Activated CD8-positive, alpha-beta memory T cell treated with anti-CD3 and anti-CD28 coated beads for 48 hours (primary cell): ENCODE data around the gene ALPP.
"Not testable (repeated sequence)": the region's sequence is repeated elsewhere in the genome, so short reads cannot be mapped to it uniquely, and the experiment has no call there.

ENCODE experiments used
- DNase-seq, 3 experiments: peaks; one replicate each; pipeline ENCODE4 v3.0.0-alpha.2; 2020; ENCODE audit warnings: low read depth in 2 of 3, low spot score in 2 of 3

The ALPP gene

GRCh38 chr2:232381204-232382031, 2.9 kb downstream of the ALPP start:
- not testable (repeated sequence) for DNase-seq

GRCh38 chr2:232382331-232383225, 4.0 kb downstream of the ALPP start:
- no peak for DNase-seq

- no peak for DNase-seq
Observed at GRCh38 chr2:232384466-232384865, 5.9 kb downstream of the ALPP start.

DNA sequence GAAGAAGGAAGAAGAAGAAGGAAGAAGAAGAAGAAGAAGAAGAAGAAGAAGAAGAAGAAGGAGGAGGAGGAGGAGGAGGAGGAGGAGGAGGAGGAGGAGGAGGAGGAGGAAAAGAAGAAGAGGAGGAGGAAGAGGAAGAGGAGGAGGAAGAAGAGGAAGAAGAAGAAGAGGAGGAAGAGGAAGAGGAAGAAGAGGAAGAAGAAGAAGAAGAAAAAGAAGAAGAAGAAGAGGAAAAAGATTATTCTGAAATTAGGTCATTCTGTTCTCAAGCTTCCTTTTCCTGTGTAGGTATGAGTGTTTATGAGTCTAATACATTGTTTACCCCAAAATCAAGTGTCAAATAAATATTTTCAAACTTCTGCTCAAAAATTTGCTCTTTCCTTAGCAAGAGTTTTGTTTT, 6.5 kb downstream of the ALPP start:
- DNase-seq: not testable (repeated sequence)

DNA sequence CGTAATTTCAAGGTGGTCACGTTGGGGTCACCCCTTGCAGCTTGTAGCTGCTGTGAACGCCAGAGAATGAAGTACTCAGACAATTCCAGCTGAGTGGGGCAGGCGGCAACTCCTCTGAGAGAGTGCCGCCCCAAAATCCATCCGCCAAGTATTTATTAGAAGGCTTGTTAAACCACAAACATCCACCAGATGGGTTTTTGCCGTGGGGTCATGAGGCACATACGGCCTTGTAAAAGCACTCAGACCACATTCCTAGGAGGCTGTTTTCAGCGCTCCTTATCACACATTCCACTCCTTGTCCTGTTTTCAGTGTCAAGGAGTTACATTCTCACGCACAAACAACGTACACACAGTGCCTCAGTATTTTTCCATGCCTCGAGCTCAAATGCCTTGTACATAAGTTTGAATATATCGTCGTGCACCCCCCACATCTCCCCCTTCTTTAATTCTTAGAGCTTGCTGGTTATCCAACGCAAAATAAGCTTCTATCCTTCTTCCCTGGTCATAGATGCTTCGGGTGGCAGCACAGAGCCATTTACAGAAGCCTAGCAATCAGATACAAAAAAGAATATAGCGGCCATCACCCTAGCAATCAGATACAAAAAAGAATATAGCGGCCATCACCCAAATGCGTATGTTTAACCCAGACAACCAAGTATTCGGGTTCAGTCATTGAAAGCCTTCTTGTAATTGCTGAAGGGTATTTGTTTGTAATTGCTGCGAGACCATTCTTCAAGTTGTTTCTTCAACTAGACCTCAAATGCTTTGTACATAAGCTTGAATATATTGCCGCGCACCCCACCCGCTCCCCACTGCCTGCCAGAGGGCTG, 7.3 kb downstream of the ALPP start:
- no peak for DNase-seq

DNA sequence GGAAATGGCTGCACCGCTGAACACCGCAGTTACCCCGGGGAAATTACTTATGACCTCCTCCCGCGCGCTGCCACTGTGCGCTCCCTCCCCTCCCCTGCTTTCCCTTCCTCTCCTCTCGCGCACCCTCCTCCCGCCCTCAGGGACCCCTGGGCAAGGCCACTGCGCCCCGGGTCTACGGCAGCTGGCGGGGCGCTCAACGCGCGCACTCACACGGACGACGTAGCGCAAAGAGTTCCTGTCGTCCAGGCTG, 7.9 kb downstream of the ALPP start:
- DNase-seq: no peak

DNA sequence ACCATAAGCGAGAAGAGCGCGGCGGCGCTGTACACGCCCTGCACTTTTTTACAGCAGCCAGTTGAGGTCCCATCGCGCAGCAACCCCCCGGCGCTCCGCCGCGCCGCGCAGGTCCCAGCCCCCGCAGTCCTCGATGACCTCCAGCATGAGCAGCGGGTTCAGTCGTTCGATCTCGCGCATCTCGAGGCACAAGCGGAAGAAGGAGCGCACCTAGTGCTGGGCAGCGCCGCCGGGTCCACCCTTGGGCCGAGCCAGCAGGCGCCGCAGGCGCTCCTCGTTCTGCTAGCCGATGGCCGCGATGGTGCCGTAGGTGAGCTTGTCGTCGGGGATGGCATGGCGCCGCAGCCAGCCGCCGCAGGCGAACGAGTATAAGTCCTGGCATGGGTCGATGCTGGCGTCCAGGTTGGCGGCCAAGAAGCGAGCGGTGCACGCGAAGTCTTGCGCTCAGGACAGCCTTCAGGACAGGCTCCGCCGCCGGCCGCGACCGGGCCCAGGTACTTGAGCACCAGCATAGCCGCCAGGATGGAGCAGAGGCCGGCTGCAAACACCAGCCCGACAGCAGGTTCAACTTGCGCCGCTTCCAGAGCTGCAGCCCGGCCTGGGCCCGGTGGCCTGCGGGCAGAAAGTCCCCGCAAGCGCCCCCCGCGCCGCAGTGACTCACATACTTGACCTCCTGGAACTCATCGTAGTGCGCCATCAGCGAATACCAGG, 8.3 kb downstream of the ALPP start:
- no peak for DNase-seq

DNA sequence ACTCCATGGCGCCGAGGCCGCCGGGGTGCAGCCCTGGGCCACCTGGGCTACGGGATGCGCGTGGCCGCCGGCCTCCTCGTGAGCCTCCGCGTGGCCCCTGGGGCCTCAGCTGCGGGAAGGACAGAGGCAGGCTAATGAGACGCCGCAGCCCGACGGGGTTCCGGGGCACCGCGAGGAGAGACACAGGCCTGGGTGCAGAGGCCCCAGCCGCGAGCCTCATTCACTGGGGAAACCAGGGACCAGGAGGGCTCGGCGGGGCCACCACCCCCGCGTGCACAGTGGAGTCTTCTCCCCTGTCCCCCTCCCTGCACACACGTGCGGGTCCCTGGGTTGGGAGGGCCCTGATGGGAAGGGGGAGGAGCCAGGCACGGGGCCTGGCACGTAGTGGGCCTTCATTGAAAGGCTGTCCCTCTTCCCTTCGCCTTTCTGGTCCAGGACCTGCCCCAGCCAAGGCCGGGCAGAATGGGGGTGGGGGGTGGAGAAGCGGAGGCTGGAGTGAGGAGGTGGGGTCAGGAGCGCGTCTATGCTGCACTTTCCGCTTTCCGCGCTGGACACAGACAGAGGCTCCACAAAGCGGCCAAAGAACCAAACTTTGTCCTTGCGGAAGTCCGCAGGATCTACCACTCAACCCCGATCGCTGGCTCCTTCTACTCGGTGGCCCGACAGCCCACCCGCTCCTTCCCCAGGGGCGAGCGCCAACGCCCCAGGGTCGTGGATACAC, 9.1 kb downstream of the ALPP start:
- DNase-seq: no peak

DNA sequence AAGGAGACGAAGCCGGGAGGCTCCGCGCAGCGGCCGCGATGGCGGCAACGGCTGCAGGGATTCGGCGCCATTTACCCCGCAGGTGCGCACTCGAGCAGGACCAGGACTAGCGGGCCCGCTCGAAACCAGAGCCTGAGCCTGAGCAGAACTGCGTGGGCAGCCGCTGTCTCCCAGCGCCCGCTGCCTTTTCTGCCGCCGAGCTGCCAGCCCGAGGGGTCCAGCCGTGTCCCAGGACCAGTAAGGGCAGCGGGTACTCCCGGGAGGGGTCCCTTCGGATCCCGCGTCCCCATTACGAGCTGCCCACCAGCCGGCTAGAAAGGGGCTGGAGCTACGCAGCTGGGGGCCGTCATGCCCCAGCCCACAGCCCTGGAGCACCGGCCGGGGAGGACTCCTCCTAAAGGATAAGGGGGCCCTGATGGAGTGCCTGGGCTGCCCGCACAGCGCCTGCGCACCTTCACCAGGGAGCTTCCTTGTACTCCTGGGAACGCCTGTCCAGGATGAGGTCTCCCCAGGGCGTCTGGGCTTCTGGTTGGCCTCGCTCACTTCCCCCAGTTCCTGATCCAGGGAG, 9.9 kb downstream of the ALPP start:
- no peak for DNase-seq

DNA sequence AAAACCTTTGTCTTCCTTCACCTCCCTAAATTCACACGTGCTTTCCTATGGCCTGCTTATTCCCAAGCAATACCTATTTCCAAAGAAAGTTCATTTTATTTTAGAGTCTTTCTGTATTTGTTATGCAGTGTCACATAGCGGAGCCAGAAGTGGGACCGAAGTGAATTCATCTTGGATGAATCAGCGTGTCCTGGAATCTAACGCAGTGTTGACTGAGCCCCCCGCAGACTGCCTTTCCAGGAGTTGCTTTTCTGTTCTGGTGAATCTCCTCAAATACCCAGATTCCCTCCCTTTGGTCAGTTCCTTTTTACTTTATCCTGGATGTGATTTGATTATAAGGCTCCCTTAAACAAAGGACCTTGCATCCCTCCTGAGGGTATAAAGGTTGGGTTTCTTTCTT, 10.8 kb downstream of the ALPP start:
- no peak for DNase-seq

GRCh38 chr2:232390661-232391060, 12.1 kb downstream of the ALPP start:
- DNase-seq: no peak

DNA sequence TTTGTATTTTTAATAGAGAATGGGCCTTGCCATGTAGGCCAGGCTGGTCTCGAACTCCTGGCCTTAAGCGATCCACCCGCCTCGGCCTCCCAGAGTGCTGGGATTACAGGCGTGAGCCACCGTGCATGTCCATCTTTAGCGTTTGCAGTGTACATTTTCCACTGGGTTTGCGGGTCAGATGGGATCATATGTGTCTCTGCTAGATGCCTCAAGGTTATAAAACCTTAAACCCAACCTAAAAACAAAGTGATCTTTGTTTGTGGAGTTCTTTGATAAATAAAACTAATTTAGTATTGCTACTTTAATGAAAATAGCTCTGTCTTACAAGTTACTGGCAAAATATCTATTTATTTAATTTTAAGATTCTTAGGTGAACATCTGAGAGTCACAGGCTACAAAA, 15.0 kb downstream of the ALPP start:
- DNase-seq: no peak

- DNase-seq: not testable (repeated sequence)
Observed at GRCh38 chr2:232394431-232394830, 15.9 kb downstream of the ALPP start.

DNA sequence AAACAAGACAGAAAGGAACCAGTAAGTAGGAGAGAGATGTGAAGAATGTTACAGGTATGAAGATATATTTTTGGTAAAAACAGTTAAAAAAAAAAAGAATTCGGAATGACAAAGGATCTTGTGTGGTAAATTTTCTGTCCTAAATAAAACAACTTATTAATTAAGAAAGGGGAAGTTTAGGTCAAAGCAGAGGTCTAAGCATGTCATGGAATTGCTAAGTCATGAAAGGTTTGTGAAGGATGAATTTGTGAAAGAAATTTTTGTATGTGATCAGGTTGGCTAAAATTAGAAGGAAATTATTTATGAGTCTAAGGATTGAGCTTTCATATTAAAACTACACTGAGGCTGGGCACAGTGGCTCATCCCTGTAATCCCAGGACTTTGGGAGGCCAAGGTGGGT, 17.0 kb downstream of the ALPP start:
- DNase-seq: no peak

DNA sequence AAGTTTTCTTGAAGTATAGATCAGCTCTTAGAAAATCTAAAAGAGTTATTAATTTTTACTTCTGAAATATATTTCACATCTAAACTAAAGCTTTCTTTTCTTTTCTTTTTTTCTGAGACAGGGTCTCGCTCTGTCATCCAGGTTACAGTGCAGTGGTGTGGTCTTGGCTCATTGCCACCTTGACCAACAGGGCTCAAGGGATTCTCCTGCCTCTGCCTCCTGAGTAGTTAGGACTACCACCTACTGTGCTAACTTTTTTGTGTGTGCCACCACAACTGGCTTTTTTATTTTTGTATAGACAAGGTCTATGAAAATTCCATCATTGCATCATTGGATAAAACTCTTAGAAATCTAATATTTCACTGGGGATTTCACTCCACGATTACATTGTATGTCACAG, 18.1 kb downstream of the ALPP start:
- no peak for DNase-seq

GRCh38 chr2:232398293-232399034, 19.9 kb downstream of the ALPP start:
- DNase-seq: no peak

DNA sequence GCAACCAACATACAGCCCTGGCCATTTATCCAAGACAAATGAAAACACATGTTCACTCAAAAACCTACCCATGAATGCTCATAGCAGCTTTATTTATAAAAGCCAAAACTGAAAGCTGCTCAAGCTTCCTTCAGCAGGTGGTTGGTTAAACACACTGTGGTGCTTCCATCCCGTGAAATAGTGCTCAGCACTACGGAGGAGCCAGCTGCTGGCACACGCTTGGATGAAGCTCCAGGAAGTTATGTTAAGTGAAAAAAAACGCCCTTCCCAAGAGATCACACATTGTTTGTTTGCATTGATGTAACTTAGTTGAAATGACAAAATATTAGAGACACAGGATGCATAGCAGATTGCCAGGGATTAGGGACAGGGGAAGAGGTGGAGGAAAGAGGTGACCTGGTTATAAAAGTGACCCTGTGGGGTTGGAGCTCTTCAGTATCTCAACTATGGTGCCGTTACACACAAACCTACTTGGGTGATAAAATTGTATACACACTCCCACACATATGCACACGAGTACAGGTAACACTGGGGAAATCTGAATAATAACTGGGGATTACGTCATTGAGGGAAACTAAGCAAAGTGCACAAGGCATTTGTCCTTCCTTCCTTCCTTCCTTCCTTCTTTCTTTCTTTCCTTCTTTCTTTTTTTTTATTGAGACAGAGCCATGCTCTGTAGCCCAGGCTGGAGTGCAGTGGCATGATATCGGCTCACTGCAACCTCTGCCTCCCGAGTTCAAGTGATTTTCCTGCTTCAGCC, 21.9 kb downstream of the ALPP start:
- no peak for DNase-seq

DNA sequence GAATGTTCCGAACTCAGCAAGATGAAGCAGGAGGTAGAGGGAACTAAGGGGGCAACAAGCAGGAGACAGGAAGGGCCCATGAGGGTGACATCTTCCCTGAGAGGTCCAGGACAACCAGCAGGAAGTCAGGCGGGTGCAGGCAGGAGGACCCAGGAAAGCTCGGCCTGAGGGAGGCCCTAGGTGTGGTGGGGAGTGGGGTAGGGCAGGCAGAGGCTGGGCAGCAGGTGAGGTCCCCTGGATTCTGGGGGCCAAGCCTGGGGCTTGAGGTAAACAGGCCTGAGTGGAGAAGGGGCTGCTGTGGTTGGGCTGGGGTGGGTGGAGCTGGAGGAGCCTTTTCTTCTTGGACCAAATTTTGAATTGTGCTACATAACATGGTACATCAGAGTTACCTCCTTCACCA, 24.0 kb downstream of the ALPP start:
- no peak for DNase-seq
